Left colon (tissue), 2 donors: ENCODE measurements around the gene NXPH1. TPM values are rescaled to one million over a fixed set of nuclear protein-coding genes. Genes with fewer than 3 reads are reported as not detected.
"Not testable (repeated sequence)": the region's sequence is repeated elsewhere in the genome, so short reads cannot be mapped to it uniquely, and the experiment has no call there.

Experiments used
- ATAC-seq: fragments of 200-7000 bp; cut with Tn5 transposase; one replicate; pipeline ENCODE4 v1.9.1; 2020; ENCODE audit warnings: mild to moderate bottlenecking, moderate library complexity
- DNase-seq, 2 donors: peaks; one replicate each; pipeline ENCODE4 v3.0.0-alpha.2; 2020
- intact Hi-C, 2 donors: fragments of 100-400 bp; cut with DNase I in 1 of 2; cut with micrococcal nuclease in 1 of 2; formaldehyde crosslinking; loops; one replicate each; pipeline versions ENCODE4 v1.11.2 to v1.14.0; 2022; cut with DNase I, micrococcal nuclease
- total RNA-seq, 2 donors: library from RNA; stranded (reverse); fragmentation: NEBNext Ultra II Directional; extraction: Animal tissue kit (Norgen Biotek cat#: 25700); gene quantifications; one replicate each; pipeline ENCODE4 v1.2.1, GENCODE V29; 2021
- donor health status: DM: no; HTN: no; CAD: no.
- donor health status: DM: yes; HTN: yes; CAD: no.

Gene NXPH1
- total RNA-seq, 2 donors from 2014 or later, result not detected

DNA sequence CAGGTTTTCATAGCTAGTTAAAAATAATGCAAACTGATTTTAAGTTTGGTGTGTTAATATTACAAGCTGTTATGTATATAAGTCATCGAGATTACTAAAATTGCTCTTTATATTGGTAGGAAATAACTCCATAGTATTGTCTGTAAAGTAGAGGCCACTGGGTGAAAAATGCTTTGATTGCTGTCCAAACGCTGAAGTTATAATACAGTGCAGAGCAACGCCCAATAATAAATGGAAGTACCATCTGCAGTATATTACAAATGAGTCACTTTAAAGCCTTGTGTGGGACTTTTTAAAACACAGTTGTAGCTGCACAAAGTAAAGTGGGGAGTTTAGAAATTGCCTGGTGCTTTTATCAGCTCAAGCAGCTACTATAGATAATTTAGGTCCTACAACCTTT lies 196.1 kb downstream of the NXPH1 start:
- ATAC-seq, result peak; percentile 99
- intact Hi-C loops, result no loop called here
- DNase-seq, result no peak

DNA sequence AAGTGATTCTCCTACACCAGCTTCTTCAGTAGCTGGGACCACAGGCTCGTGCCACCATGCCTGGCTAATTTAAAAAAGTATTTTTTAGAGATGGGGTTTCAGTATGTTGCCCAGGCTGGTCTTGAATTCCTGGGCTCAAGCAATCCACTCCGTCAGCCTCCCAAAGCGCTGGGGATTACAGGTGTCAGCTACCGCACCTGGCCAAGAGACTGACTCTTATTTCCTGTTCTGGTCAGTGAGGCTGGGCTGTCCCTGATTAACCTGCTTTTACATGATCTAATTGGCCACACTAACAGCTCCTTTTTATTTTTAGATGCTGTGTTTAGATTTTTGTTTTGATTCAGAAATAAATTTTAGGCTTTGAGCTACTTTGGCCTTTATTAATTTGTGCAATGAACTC lies 203.9 kb downstream of the NXPH1 start:
- intact Hi-C loops, result no loop called here
- DNase-seq (peak; percentile 6 to 23), ATAC-seq (peak; percentile 74)

DNA sequence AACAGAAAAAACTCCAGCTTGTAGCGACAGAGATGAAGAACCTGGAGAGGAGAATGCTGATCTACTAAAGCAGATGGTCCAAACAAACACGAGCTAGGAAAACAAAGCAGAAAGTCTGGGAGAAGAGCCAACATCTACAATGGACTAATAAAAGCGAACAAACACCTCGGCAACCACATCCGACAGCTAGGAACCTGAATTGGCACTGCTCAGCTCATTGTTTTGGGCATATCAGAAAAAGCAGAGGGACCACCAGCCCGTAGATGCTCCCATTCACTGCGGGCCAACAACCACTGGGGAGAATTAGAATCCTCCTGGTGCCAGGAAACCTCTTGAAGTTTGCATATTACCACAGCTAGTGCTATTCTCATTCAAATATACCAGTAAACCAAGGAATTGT lies 204.7 kb downstream of the NXPH1 start:
- DNase-seq (peak in 1 of 2 donors; percentile 6), ATAC-seq (peak; percentile 94)
- intact Hi-C loops, result no loop called here

DNA sequence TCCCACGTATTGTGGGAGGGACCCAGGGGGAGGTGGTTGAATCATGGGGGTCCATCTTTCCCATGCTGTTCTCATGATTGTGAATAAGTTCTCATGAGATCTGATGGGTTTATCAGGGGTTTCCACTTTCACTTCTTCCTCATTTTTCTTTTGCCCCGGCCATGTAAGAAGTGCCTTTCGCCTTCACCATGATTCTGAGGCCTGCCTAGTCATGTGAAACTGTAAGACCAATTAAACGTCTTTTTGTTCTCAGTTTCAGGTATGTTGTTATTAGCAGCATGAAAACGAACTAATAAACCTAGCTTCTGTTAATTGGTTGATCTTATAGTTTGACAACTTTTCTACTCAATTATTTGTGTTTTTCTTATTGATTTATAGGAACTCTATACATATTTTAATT lies 206.3 kb downstream of the NXPH1 start:
- no peak for ATAC-seq
- DNase-seq, result no peak
- intact Hi-C loops, result no loop called here

DNA sequence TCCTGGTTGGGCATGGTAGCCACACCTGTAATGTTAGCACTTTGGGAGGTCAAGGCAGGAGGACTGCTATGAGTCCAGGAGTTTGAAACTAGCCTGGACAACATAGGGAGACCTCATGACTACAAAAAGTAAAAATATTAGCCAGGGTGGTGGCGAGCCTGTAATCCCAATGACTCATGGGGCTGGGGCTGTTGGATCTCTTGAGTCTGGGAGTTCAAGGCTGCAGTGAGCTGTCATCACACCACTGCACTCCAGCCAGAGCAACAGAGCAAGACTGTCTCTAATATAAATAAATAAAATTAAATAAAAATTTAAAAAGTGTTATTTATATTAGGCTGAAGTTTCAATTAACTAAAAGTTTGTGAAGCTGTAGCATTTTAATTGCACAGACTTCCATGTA lies 207.3 kb downstream of the NXPH1 start:
- no peak for DNase-seq
- intact Hi-C loops, result no loop called here
- no peak for ATAC-seq

DNA sequence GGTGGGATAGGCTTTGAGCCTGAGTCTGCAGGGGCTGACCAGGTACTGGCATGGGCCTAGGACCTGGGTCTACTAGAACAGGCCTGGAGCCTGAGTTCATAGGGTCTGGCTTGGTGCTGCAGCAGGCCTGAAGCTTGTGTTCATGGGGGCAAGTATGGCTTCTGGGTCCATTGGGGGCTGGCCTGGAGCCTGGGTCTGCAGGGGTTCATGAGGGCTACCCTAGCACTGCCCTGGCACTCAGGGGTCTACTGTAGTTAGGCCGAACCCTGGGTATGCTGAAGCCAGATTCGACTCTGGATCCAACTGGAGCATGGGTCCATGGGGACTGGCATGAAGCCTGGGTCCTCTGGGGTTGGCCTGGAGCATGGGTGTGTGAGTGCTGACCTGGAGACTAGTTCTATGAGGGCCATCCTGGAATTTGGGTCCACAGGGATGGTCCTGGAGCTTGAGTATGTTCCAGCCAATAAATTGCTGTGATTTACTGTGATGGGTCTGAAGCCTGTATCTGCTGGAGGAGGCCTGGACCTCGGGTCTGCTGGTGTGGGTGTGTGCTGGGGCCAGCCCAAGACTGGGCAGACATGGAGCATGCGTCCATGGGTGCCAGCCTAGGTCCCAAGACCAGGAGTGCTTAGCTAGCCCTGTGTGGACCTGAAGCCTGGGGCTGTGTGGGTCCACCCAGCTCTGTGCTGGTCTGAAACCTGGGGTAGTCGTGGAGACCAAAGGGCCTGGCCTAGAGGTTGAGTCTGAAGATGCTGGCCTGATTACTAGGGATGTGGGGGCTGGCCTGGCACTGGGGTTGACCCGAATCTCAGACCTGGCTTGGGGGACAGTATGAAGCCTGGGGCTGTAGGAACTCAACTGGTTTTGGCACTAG lies 235.5 kb downstream of the NXPH1 start:
- no peak for ATAC-seq
- no peak for DNase-seq
- intact Hi-C loops, result no loop called here

DNA sequence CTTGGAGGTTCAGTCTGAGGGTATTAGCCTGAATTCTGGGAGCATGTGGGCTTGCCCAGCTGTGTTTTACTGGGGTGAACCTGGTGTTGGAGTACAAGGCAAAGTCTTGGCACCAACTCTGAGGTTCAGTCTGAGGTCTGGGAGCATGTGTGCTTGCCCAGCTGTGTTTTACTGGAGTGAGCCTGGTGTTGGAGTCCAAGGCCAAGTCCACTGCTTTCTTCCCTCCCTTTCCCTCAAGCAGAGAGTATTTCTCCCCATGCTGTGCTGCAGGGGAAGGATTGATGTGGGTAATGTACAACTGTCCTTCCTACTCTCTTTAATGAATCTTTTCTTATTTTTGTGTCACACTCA lies 236.1 kb downstream of the NXPH1 start:
- ATAC-seq (no peak), DNase-seq (no peak)
- intact Hi-C loops, result no loop called here

DNA sequence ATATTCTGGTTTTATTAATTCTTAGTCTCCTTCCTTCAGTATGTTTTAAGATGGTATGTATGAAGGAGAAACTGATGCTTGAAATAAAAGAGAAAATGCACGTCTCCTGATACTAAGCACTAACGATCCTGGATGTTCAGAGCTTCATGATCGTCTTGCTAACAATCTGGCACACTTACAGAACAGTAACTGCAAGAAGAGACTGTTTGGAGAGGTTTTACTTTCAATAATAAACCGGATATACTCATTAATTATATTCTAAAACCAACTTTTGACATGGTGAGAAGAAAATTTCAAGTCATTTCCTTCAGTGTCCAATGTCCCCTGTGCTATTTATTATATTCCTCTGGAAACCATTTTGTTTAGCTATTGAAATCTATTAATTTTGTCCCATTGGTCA lies 251.0 kb downstream of the NXPH1 start:
- no peak for ATAC-seq
- DNase-seq, result no peak
- intact Hi-C loops, result no loop called here

DNA sequence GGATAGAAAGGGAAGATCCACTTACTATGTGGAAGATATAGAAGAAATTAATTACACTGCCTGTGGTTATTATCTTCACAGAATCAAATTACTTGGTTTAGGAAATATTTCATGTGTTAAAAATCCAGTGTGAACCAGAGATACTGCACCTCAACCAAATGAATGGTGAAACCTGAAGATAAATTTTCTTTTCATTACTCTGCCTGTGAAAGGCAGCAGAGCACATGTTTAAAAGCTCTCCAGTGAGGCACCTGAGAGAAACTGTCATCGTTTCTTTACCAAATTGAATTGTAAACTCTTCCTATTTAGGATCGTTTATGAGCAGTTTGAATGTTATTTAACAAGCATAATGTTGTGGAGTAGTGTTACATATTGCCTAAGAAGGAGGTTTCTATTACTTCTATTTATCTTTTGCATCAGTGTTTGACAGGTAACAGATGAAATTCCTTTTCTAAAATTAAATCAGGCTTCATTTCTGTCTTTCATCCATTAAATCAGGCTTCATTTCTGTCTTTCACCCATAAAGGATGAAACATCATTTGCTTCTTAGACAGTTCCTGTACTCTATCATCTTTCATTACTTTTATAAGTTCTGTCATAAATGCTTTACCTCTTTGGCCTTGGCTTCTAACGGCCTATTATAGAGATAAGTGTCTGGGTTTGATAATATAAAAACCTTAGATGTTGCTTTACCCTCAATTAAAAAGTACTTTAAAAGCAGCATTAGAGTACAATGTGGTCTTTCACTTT lies 266.6 kb downstream of the NXPH1 start:
- DNase-seq (no peak), ATAC-seq (no peak)
- intact Hi-C loops, result no loop called here

DNA sequence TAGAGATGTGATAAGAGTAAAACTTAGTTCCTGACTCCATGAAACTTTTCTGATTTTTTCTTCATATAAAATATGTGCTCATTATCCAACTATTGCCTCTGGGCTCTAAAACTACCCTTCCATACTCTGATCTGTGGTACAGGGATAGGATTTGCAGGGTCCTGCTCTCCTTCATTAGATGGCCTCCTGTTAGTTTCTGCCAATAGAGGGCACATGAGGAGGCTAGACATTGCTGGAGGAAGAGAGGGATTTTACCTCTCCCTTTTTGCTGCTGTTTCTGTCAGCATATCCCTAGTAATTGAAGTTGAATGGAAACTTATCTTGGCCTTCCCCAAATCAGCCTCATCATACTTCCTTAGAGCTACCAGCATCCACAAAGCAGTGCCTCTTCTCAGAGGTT lies 269.4 kb downstream of the NXPH1 start:
- DNase-seq, result no peak
- ATAC-seq, result no peak
- intact Hi-C loops, result no loop called here

DNA sequence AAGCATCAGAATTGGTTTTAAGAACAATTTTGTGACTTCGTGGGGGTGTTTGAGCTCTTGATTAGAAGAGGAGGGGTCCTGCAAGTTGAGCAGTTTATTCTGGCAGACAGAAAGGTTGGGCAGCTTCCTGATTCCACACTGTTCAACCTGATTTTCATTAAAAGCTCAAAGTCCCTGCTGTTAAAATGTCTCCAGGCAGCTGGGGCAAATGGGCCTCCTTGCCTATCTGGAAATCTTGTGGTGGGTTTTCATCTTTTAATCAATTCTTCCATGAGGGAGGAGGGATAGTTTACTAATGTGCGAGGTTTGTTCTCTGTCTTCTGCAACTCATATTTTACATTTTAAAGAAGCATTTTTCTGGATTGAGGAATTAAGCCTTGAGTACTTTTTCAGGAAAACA lies 276.7 kb downstream of the NXPH1 start:
- ATAC-seq (no peak), DNase-seq (no peak)
- intact Hi-C loops, result no loop called here

DNA sequence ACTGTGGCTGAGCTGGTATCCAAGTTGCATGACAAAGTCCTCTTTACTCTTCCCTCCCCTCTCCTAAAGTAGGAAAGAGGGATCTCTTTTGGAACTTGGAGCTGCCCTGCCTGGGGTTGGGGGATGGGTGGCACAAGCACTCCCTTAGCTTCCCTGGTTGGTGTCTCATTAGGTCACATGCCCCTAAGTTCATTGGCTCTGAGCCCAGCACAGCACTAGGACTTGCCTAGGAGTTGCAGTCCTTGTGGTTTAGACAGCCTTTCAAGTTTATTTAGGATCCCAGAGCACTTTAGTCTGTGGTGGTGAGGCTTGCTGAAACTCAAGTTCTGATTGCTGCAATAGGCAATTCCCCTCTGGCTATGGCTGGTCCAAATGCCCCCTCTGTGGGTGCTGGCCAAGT lies 281.4 kb downstream of the NXPH1 start:
- intact Hi-C loops, result no loop called here

DNA sequence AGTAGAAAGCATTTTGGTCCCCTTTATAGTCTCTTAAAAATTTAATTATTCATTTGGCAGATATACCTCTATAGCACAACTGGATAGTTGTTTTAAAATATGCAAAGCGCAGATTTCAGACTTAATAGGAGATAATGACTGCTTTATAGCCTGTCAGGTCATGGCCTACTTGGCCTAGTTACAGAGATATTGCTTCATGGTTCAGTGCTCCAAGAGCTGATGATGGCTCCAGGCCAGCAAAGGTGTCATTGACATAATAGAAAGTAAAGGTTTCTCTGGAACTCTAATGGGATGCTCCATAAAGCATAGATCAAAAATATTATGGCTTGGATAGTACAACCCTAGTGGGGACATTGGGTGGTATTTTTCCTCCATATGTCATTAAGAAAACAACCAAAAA lies 285.7 kb downstream of the NXPH1 start:
- ATAC-seq, result no peak
- intact Hi-C loops, result no loop called here

More for the DNA sequence above, 281.4 kb downstream of the NXPH1 start:
- DNase-seq (no peak), ATAC-seq (no peak)

DNA sequence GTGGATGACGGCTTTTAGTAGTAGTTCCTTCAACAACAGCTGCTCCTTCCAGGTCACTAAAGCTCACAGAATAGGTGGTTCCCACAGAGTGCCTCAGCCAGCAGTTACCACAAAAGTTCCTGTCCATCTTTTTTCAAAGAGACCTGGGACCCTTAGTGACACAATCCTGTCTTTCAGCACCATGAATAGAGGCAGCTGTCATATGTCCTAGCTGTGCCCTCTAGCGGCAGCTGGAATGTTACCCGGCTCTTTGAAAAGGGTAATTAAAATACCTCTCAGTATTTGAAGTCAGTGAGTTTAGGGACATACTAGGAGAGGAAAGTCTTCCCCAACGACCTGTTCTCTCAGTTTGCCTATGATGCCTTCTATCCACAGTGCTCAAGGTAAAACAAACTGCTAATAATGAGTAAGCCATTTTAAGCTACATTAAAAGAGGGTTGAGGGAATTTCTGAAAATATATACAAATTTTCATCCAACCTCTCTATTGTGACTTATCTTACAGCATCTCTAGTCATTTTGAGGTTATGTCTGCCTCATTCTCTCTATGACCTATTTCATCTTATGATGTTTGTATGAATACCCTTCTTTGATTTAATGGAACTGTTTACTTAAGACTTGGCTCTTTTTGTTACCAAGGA lies 290.8 kb downstream of the NXPH1 start:
- DNase-seq (peak; percentile 25 to 65), ATAC-seq (peak; percentile 68)
- intact Hi-C loops, result no loop called here

More for the DNA sequence above, 285.7 kb downstream of the NXPH1 start:
- DNase-seq, result no peak

DNA sequence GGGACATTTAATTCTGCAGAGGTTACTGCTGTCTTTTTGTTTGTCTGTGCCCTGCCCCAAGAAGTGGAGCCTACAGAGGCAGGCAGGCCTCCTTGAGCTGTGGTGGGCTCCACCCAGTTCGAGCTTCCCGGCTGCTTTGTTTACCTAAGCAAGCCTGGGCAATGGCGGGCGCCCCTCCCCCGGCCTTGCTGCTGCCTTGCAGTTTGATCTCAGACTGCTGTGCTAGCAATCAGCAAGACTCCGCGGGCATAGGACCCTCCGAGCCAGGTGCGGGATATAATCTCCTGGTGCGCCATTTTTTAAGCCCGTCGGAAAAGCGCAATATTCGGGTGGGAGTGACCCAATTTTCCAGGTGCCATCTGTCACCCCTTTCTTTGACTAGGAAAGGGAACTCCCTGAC lies 298.3 kb downstream of the NXPH1 start:
- intact Hi-C loops, DNase-seq, ATAC-seq: not testable (repeated sequence)

DNA sequence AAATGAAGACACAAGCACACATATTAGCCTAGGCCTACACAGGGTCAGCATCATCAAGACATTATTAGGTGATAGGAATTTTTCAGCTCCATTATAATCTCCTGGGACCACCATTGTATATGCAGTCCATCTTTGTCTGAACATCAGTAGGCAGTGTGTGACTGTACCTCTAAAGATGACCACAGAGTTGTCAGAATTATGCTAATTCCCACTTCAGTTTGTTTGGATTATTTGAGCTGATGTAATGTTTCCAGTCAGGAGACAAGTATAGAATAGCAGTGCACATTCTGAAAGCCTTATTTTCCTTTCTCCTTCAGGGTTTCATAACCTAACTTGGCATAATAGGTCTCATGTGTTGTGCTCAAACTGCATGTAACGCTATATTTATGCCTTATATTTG lies 306.4 kb downstream of the NXPH1 start:
- no peak for ATAC-seq
- intact Hi-C loops, result no loop called here
- no peak for DNase-seq

DNA sequence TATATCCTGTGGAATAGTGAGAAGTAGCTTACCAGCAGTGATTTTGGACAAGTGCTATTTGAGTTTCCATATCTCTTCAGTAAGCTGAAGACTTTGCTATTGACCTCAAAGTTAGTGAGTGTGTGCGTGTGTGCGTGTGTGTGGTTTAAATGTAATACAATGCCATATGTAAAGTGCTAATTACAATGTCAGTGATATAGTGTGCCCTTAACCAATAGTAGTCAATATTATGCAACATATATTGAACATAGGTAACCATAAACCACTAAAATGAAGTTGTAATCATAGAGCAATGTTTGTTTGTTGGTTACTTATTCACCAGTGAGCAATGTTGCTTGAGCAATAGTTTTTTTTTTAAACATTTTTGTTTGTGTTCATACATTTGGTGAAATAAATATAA lies 309.4 kb downstream of the NXPH1 start:
- peak in 1 of 2 donors; percentile 19 for DNase-seq
- ATAC-seq, result peak; percentile 97
- intact Hi-C loops, result no loop called here

DNA sequence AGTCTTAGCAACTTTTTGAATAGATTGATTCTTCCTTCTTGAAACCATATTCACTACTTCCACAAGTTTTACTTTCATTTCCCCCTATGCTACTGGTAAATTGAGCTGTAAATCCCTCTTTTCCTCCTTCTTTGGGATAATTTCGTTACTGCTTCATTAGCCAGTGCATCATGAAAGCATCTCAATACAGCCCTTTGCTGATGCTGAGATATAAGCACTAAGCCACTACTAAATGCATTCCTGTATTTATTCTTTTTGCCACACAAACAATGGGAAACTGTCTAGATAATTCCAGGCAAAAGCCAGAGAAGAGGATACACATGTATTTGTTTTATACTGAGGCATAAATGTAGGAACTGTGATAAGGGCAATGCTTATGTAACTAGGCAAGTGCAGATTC lies 313.9 kb downstream of the NXPH1 start:
- DNase-seq (no peak), ATAC-seq (no peak)
- intact Hi-C loops, result no loop called here

DNA sequence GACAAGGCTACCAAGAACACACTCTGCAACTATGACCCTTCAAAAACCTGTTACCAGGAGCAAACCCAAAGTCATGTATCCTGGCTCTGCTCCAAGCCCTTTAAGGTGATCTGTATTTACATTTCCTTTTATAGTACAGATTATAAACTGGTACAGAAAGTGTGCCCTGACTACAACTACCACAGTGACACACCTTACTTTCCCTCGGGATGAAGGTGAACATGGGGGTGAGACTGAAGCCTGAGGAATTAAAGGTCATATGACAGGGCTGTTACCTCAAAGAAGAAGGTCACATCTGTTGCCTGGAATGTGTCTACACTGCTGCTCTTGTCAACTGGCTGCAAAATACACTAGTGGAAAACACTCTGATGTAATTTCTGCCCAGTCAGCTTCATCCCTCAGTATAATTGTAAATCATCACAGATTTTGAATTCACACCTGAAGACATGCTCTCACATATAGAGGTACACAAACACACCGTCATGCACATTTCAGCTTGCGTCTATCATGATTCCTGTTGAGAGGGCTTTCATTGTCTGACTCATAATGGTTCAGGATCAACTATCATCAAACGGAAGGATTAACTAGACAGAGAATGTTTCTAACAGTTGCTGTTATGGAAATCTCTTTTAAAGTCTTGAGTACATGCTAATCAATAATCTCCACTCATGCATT lies 318.3 kb downstream of the NXPH1 start:
- DNase-seq (peak; percentile 22 to 23), ATAC-seq (peak; percentile 99)
- intact Hi-C loops, result no loop called here
